ENCODE measurements around the gene BECN2. TPM values are rescaled to one million over a fixed set of nuclear protein-coding genes. Genes with fewer than 3 reads are reported as not detected.

Gene BECN2, protein sequence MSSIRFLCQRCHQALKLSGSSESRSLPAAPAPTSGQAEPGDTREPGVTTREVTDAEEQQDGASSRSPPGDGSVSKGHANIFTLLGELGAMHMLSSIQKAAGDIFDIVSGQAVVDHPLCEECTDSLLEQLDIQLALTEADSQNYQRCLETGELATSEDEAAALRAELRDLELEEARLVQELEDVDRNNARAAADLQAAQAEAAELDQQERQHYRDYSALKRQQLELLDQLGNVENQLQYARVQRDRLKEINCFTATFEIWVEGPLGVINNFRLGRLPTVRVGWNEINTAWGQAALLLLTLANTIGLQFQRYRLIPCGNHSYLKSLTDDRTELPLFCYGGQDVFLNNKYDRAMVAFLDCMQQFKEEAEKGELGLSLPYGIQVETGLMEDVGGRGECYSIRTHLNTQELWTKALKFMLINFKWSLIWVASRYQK
- total RNA-seq: not detected in 2 replicates

DNA sequence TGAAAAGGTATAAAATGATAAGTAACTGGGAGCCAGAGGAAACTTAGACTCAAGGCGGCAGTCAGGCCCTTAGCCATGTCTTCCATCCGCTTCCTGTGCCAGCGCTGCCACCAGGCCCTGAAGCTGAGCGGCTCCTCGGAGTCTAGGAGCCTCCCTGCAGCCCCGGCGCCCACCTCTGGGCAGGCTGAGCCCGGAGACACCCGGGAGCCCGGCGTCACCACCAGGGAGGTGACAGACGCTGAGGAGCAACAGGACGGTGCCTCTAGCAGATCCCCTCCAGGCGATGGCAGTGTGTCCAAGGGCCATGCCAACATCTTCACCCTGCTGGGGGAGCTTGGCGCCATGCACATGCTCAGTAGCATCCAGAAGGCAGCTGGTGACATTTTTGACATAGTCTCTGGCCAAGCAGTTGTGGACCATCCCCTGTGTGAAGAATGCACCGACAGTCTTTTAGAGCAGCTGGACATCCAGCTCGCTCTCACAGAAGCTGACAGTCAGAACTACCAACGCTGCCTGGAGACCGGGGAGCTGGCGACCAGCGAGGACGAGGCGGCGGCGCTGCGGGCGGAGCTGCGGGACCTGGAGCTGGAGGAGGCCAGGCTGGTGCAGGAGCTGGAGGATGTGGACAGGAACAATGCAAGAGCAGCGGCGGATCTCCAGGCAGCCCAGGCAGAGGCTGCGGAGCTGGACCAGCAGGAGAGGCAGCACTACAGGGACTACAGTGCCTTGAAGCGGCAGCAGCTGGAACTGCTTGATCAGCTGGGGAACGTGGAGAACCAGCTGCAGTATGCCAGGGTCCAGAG lies at the start of gene BECN2:
Gene BECN2 (plus strand): TSS at position 76 of the 803 bp plus-strand sequence. CDS start 0 bp downstream, at position 76.
- intact Hi-C loops (cut with micrococcal nuclease): no loop called here

DNA sequence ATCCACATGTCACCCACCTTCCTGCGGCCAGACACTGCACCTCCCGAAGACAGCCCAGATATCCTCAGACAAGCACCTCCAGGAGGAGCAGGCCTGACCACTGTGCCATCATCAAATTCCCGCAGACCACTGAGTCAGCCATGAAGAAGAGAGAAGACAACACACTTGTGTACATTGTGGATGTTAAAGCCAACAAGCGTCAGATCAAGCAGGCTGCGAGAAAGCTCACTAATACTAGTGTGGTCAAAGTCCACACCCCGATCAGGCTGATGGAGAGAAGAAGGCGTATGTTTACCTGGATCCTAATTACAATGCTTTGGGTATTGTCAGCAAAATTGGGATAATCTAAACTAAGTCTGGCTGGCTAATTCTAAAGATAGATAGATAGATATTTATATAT lies 41.4 kb upstream of the BECN2 start:
- intact Hi-C loops (cut with micrococcal nuclease): no loop called here

DNA sequence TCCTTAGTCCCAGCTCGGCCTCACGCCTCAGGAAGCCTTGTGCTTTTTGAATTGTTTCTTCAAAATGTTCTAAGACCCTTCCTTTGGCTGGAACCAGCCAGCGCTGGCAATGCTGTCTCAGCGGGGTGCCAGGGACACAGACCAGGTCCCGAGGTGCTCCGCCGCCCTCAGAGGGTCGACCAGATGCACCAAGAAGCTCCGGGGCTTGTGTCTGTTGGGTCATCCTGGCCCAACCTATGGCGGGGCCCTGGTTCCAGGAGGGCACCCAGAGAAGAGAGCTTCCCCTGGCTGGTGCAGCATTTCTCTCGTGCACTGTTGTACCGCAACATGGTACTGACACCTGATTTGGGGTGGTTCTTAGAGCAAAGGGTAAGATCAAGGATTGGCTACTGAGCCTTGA lies 40.1 kb upstream of the BECN2 start:
- intact Hi-C loops (cut with micrococcal nuclease): no loop called here

DNA sequence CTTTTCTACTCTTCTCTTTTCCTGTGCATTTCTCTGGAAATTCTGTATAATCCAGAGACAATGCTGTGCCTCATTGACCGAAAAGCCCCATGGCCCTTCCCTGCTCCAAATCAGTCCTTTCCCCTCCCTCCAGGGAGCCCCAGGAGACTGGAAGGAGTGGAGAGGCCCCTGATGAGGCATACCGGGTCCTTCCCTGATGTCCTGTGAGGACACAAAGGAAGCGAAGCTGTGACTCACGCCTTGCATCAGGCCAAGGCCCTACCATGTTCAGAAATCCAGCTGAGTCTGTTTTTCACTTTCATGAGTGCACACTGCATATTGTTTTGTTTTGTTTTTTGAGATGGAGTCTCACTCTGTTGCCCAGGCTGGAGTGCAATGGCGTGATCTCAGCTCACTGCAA lies 38.7 kb upstream of the BECN2 start:
- intact Hi-C loops (cut with micrococcal nuclease): no loop called here

DNA sequence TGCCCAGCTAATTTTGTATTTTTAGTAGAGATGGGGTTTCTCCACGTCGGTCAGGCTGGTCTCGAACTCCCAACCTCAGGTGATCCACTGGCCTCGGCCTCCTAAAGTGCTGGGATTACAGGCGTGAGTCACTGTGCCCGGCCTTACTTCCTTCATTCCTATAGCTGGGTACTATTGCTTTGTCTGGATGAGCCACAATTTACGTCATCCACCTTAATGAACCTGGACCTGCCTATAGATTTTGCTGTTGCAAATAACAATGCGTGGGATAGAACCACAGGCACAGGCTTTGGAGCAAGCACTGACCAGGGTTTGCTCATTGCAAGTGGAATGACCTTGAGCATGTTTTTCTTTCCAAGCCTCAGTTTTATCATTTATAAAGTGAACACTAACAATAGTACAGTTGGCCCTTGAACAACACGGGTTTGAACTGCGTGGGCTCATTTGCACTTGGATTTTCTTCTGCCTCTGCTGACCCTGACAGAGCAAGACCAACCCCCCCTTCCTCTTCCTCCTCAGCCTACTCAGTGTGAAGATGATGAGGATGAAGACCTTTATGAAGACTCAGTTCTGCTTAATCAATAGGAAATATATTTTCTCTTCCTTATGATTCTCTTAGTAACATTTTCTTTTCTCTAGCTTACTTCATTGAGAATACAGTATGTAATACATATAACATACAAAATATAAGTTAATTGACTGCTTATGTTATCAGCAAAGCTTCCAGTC lies 33.3 kb upstream of the BECN2 start:
- intact Hi-C loops (cut with micrococcal nuclease): no loop called here

DNA sequence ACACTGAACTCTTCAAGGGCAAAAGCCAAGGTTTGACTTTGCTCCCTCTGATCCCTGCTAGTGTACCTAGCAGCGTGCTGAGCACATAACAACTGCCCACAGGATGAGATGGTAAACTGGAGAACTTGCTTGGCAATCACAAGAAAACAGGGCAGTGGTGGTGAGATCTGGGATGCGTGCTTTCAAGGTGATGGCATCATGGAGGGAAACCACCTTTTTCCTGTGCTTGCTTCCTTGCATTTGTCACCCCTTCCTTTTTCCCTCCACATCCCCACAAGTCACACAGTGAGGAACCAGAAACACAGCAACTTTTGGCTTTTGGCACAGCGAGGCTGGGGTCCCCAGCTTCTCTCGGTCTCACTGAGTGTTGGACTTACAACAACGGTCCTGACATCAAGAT lies 31.4 kb upstream of the BECN2 start:
- intact Hi-C loops (cut with micrococcal nuclease): no loop called here

DNA sequence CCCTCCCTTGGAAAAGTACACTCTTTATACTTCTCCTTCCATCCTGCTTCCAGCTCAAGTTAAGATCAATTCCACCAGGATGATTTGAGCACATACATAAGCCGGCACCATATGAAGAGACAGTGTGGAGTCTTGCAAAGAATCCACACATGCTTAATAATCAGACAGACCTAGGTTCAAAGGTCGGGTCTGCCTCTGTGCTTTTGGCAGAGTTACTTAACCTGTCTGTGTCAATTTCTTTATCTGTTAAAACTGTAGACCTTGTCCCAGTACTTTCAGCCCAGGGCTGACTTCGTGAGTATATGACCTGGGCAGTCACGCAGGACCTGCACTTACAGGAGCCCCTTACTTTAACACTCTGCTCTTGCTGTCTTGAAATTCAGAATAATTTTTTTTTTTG lies 30.2 kb upstream of the BECN2 start:
- intact Hi-C loops (cut with micrococcal nuclease): no loop called here

DNA sequence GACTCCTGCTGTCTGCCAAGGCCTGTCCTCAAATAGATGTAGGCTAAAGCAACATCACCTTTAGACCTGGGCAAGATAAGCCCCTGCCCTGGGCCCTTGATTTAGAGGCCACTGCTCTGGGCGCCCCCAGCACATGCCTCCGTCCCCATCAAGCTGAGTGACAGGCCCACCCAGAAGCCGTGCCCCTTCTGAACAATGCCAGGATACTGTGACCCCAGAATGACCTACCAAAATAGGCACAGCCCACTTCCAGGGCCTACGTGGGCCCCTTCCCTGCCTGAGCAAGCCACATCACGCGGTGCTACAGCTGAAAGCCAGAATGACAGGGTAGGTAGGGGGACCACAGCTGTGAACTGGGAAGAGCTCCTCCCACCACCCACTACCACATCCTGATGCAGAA lies 24.7 kb upstream of the BECN2 start:
- intact Hi-C loops (cut with micrococcal nuclease): no loop called here

DNA sequence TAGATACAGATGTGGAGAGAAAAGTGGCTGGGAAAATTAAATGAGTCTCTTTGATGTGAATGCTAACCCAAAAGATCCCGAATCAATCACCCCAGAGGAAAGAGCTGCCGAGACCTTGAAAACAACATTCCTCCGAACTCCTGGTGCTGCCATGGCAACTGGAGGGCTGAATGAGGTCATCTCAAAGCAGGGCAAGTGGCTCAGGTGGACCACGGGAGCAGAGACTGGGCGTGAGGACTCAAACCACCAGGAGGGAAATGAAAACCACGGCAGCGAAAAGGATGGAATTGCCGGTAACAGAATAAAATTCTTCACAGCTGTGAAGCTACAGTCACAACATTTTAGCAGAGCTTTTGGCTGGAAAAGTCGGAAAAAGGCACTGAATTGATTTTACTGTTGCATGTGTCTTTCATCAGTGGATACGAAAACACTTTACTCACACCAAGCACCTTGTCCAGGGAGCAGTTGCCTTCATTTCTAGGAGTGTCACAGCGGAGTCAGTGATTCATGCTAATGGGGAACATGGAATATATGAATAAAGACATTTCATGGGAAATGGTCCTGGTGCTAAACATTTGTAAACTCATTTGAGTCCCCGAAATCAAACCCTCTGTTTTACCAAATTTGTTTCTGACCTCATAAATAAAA lies 23.2 kb upstream of the BECN2 start:
- intact Hi-C loops (cut with micrococcal nuclease): no loop called here

DNA sequence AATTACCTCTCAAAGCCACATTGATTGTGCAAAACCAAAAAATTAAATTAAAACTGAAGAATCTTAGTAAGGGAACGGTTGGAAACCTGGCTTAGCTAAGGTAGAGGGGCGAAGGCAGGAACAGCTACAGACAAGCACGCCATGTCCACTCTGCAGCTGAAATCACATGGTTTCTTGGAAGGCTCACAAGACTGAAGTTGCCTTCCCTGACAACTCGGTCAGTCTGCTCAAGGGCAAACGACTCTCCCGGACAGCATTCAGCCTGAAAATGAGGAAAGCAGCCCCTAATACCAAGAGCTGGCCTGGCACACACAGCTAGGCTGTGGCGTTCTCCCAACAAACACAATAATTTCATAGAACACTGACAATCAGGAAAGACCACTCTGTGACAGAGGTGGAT lies 22.7 kb upstream of the BECN2 start:
- intact Hi-C loops (cut with micrococcal nuclease): no loop called here

DNA sequence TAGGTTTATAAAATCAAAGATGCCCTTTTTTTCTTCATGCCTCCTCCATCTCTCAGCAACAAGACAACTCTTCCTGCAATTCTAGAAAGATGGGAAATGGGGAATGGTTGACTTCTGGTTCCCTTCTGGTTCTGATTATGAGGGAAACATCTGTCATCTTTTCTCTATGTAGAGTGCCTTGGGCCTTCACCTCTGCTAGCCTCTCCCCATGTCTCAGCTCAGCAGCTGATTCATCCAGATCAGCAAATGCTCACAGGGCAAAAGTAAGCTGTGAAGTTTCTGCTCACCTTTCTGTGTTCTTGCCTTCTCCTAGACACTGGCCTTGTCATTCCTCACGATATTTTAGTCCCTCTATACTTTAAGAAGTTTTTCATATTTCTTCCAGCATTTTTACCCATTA lies 17.8 kb upstream of the BECN2 start:
- intact Hi-C loops (cut with micrococcal nuclease): no loop called here

DNA sequence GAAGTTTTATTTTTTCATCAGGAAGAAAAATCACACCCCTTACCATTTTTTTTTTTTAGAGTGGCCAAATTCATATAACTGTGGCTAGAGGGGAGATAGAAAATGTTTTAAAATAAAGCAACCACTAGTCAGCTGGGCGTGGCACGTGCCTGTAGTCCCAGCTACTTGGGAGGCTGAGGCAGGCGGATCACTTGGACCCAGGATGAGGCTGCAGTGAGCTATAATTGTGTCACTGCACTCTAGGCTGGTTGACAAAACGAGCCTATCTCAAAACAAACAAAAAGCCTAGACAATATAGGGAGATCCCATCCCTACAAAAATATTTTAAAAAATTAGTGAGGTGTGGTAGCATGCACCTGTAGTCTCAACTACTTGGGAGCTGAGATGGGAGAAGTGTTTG lies 14.8 kb upstream of the BECN2 start:
- intact Hi-C loops (cut with micrococcal nuclease): no loop called here

DNA sequence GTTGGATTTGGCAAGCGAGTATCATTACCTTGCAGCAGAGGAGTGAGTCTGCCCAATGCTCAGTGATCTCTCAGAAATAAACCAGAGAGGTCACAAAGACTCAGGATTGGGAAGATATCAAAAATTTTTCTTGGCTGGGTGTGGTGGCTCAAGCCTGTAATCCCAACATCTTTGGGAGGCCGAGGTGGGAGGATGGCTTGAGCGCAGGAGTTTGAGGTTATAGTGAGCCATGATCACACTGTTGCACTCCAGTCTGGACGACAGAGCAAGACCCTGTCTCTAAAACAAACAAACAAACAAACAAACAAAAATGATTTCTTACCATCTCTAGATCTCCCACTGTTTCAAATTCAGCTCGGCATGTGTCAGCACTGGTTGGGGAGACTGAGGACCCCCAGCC lies 13.3 kb upstream of the BECN2 start:
- intact Hi-C loops (cut with micrococcal nuclease): no loop called here

DNA sequence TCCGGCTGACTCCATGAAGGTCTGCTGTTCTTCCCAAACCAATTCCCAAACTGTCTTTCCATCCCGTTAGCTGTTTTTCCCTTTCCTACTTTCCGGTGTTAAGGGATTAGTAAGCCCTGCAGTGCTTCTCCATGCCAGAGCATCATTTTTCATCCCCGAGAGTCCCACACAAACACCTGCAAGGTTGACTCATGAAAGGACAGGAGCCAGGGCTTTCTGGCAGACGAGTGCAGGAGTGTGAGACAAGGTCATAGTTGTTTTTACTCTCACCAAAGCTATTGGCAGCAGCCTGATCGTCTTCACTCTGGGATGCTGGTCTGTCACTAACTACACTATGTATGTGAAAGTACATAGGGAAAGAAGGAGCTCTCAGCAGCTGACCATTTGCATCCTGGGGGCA lies 10.2 kb upstream of the BECN2 start:
- intact Hi-C loops (cut with micrococcal nuclease): no loop called here

DNA sequence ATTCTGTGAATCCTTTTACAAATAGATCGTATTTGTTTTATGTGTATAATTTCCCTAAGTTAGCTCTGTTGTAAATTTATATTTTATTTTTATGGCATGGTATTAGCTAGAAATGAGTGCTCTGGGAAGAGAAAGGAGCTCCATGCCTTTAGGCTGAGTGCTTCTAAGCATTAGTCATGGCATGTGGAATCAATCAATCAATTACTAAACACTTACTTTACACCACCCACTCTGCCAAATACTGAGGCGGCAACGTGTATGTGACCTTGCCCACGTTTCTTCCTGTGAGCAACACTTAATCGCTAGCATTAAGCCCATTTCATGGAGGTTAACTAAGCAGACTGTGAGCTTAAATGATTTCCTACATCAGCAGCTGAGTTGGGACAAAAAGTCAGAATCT lies 7.2 kb upstream of the BECN2 start:
- intact Hi-C loops (cut with micrococcal nuclease): no loop called here

DNA sequence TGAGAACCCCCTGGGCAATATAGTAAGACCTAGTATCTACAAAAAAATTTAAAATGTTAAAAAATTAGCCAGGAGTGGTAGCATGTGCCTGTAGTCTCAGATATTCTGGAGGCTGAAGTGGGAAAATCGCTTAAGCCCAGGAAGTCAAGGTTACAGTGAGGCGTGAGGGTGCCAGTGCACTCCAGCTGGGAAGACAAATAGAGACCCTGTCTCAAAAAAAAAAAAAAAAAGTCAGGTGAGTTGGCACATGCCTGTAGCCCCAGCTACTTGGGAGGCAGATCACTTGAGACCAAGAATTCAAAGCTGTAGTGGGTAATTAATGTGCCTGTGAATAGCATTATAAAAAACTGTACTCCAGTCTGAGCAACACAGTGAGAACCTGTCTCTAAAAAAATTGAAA lies 4.6 kb downstream of the BECN2 start:
- intact Hi-C loops (cut with micrococcal nuclease): no loop called here

DNA sequence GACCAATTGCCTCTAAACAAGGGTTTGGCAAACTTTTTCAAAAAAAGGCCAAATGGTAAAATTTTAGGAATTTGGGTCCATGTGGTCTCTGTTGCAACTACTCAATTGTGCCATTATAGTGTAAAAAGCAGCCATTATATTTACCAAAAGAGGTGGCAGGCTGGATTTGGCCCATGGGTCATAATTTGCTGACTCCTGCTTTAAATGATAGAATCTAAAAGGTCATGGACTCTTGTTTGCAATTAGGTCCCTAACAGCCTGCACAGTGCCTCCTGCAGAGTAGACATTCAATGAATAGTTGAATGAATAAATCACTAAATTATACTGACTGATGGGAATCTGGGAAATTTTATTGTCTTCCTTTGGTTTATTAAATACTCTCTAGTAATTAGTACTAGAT lies 6.2 kb downstream of the BECN2 start:
- intact Hi-C loops (cut with micrococcal nuclease): no loop called here

DNA sequence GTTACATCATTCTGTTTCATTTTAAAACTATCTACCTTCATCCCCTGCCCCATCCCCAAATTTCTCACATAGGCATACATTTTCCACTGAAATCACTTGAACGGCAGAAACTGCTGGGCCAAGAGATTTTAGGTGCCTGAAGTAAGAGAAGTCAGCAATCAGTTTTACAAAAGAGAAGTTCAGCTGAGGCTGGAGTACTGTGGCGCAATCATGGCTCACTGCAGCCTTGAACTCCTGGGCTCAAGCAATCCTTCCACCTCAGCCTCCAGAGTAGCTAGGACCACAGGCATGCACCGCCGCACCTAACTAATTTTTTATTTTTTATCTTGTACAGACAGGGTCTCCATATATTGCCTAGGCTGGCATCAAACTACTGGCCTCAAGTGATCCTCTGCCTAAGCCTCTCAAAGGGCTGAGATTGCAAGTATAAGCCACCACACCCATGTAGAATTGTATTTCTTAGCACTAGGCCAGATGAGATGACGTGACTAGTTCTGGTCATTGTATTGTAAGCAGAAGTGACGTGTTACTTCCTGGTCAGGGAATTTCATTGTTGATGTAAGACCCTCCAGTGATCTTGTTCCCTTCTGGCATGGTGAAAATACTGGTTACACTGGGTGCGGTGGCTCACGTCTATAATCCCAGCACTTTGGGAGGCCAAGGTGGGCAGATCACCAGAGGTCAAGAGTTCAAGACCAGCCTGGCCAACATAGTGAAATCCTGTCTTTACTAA lies 7.1 kb downstream of the BECN2 start:
- intact Hi-C loops (cut with micrococcal nuclease): no loop called here

DNA sequence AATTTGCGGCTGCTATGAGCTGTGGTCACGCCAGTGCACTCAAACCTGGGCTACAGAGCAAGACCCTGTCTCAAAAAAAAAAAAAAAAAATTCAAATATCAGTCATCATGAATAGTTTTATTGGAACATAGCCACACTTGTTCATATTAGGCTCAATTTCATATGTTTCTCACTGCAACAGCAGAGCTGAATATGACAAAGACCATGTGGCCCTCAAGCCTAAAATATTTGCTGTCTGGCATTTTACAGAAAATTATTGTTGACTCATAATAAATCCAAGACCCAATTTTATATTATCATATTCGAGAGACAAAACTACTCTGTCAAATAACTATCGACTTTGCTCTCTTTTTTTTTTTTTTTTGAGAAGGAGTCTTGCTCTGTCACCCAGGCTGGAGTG lies 11.0 kb downstream of the BECN2 start:
- intact Hi-C loops (cut with micrococcal nuclease): no loop called here

DNA sequence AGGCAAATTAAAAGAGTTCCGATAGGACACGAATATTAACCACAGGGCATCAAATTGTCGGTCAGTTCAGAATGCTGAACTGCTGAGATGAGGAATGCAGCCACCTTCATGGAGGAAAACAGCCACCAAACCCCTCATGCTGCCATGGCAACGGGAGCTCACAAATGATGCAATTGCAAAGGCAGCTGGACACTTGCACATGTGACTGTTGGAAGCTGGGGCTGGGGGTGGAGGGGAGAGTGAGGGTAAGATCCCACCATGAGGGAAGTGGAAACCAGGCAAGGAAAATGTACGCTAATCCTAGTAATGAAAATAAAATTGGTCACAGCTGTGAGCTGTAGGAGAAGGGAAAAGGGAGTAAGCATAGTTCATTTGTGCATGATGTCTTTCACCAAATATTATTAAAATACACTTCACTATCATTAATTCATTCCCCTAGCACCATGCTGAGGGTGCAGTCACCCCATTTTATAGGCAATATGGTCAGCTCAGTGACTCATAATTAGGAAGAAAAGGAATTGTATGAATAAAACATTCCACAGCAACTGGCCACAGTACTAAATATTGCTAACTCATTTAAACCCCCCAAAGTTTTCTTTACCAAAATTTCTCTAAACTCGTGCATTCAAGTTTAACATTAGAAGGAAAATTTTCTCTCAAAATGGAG lies 15.3 kb downstream of the BECN2 start:
- intact Hi-C loops (cut with micrococcal nuclease): no loop called here

All from T-helper 2 cell treated with Interferon-gamma antibody and Interleukin-4, amounts not matched to agents 100 ng/mL and 5 ng/mL, for 36 hours (primary cell).